ENCODE data around the gene NAB2.

The NAB2 gene

DNA sequence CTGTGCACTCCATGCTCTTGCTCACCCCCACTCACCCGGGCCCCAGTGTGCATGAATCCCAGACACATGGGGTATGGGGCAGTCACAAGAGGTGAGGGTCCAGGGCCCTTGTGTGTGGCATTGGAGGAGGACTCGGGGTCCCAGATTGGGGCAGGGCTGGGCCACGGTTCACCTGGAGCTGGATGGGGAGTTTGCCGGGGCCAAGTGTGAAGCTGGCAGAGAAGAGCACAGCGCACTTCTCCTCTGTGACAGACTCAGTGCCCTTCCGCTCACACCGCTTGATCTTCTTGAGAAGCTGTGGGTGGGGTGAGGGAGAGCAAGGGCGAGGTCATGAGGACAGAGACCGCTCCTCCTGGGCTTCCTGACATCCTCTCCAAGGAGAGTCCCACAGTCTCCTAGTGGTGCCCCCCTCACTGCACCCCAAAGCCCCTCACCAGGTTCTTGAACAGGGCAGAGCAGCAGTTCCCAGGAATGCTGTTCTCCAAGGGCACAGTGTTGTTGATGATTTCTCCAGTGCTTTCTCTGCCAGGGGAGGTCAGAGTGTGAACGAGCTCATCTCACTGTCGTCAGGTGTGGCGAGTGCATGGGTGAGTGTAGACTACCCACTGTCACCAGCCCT, 15.5 kb downstream of the NAB2 start:
- Histone ChIP-seq H3K27me3 (ENCODE audit: insufficient read depth, low read length) (no peaks in the 10 kb centered on the region), H3K36me3 (ENCODE audit: insufficient read depth, low read length) (no peaks in the 10 kb centered on the region; the same call in none of the 2 replicates), H3K79me2 (ENCODE audit: control insufficient read depth, insufficient read depth, low read length, unreplicated experiment) (peaks cover 14% of the 10 kb centered on the region), H2AFZ (ENCODE audit: low read length, unreplicated experiment) (no peak overlapping the region), H3K4me3 (ENCODE audit: low read depth, low read length) (no peak overlapping the region), H3K4me1 (ENCODE audit: control insufficient read depth, insufficient read depth, low read length, unreplicated experiment) (peaks cover 2% of the 10 kb centered on the region), H3K27ac (ENCODE audit: low read depth, low read length) (no peak overlapping the region)

DNA sequence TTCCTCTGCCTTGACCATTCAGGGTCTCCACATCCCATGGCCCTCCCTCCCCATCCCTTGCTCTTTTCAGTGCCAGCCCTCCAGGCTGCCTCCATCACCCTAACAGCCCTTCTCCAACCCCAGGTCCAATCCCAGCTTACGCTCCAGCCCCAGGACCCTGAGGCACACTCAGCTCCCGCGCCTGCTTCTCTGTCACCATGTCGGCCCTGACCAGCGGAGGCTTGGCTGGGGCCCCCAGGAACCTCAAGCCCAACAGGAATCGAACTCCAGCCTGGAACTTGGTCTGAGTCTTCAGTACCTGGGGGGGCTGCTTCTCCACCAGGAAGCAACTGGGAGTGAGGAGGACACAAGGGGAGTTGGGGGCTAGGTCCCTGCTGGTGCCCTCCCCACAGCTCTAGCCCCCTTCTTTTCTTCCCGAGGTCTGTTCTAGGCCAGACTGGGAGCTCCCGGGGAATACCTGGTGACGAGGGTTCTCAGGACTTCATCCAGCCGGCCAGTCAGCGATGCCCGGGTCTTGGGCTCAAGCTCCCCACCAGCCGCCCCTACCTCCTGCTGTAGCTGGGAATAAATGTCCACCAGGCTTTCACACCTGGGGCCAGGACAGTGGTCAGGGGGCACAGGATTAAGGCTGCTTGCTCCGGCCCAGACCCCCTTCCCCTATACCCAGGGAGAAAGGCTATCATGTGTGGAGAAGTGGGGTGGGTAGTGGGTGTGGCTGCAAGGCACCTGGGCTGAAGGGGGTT, 16.3 kb downstream of the NAB2 start:
- Histone ChIP-seq H3K4me1 (ENCODE audit: control insufficient read depth, insufficient read depth, low read length, unreplicated experiment) (peaks cover 8% of the 10 kb centered on the region), H3K27me3 (ENCODE audit: insufficient read depth, low read length) (no peaks in the 10 kb centered on the region), H2AFZ (ENCODE audit: low read length, unreplicated experiment) (no peak overlapping the region), H3K79me2 (ENCODE audit: control insufficient read depth, insufficient read depth, low read length, unreplicated experiment) (peaks cover 22% of the 10 kb centered on the region), H3K4me3 (ENCODE audit: low read depth, low read length) (no peak overlapping the region), H3K36me3 (ENCODE audit: insufficient read depth, low read length) (no peaks in the 10 kb centered on the region; the same call in none of the 2 replicates), H3K27ac (ENCODE audit: low read depth, low read length) (no peak overlapping the region)

GRCh38 chr12:57106021-57106708, 17.3 kb downstream of the NAB2 start:
- Histone ChIP-seq H3K36me3 (ENCODE audit: insufficient read depth, low read length) (no peaks in the 10 kb centered on the region; the same call in 1 of the 2 replicates), H2AFZ (ENCODE audit: low read length, unreplicated experiment) (no peak overlapping the region), H3K27ac (ENCODE audit: low read depth, low read length) (no peak overlapping the region), H3K4me1 (ENCODE audit: control insufficient read depth, insufficient read depth, low read length, unreplicated experiment) (peaks cover 8% of the 10 kb centered on the region), H3K4me3 (ENCODE audit: low read depth, low read length) (no peak overlapping the region), H3K79me2 (ENCODE audit: control insufficient read depth, insufficient read depth, low read length, unreplicated experiment) (peaks cover 30% of the 10 kb centered on the region), H3K27me3 (ENCODE audit: insufficient read depth, low read length) (no peaks in the 10 kb centered on the region)

DNA sequence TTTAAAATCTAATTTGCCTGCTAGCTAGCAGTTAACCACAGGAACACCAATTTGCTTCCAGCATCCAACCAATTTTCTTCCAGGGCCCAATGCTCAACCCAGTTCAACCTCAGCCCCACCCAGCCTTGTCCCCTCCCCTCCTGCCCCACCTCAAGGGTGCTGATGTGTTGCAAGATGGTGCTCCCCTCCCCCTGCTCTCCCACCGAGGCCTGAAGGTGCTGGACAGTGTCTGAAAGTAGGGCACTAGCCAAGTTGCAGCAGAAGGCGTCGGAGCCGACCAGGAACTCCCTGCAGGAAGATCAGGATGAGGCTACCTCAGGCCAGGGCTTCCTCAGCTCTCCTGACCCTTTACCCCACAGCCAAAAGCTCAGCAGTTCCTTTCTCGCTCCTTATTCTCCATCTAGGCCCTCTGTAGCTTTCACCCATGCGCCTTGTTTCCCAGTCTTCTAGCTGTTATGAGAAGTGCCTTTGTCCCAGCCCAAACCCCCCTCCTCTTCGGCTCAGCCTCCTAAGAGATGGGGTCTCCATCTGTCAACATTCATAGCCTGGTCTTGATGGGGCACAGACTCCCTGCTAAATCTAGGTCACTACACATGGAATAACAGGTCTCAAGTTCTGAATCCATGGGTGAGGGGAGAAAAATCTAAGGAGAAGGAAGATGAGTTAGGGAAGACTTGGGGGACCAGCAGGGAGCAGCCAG, 18.7 kb downstream of the NAB2 start:
- Histone ChIP-seq H3K27me3 (ENCODE audit: insufficient read depth, low read length) (no peaks in the 10 kb centered on the region), H3K4me3 (ENCODE audit: low read depth, low read length) (no peak overlapping the region), H3K79me2 (ENCODE audit: control insufficient read depth, insufficient read depth, low read length, unreplicated experiment) (peaks cover 30% of the 10 kb centered on the region), H3K4me1 (ENCODE audit: control insufficient read depth, insufficient read depth, low read length, unreplicated experiment) (peaks cover 11% of the 10 kb centered on the region), H3K27ac (ENCODE audit: low read depth, low read length) (no peak overlapping the region), H3K36me3 (ENCODE audit: insufficient read depth, low read length) (no peaks in the 10 kb centered on the region; the same call in 1 of the 2 replicates), H2AFZ (ENCODE audit: low read length, unreplicated experiment) (no peak overlapping the region)

- H3K36me3 ChIP-seq (ENCODE audit: insufficient read depth, low read length): no peaks in the 10 kb centered on the region
- H3K79me2 ChIP-seq (ENCODE audit: control insufficient read depth, insufficient read depth, low read length, unreplicated experiment): peaks cover 30% of the 10 kb centered on the region
- H2AFZ ChIP-seq (ENCODE audit: low read length, unreplicated experiment): no peak overlapping the region
- H3K4me1 ChIP-seq (ENCODE audit: control insufficient read depth, insufficient read depth, low read length, unreplicated experiment): peaks cover 16% of the 10 kb centered on the region
- H3K27me3 ChIP-seq (ENCODE audit: insufficient read depth, low read length): no peaks in the 10 kb centered on the region
- H3K4me3 ChIP-seq (ENCODE audit: low read depth, low read length): peak overlapping the region; percentile 85
- H3K27ac ChIP-seq (ENCODE audit: low read depth, low read length): no peak overlapping the region
Observed at GRCh38 chr12:57109207-57110103, 20.5 kb downstream of the NAB2 start.

- Histone ChIP-seq H3K79me2 (ENCODE audit: control insufficient read depth, insufficient read depth, low read length, unreplicated experiment) (peaks cover 30% of the 10 kb centered on the region), H2AFZ (ENCODE audit: low read length, unreplicated experiment) (no peak overlapping the region), H3K27ac (ENCODE audit: low read depth, low read length) (peak overlapping the region; percentile 94), H3K27me3 (ENCODE audit: insufficient read depth, low read length) (no peaks in the 10 kb centered on the region), H3K36me3 (ENCODE audit: insufficient read depth, low read length) (no peaks in the 10 kb centered on the region), H3K4me3 (ENCODE audit: low read depth, low read length) (peak overlapping the region; percentile 85), H3K4me1 (ENCODE audit: control insufficient read depth, insufficient read depth, low read length, unreplicated experiment) (peaks cover 16% of the 10 kb centered on the region)
Observed at GRCh38 chr12:57110104-57111030, 21.5 kb downstream of the NAB2 start.

- H3K36me3 ChIP-seq (ENCODE audit: insufficient read depth, low read length): no peaks in the 10 kb centered on the region
- H3K79me2 ChIP-seq (ENCODE audit: control insufficient read depth, insufficient read depth, low read length, unreplicated experiment): peaks cover 30% of the 10 kb centered on the region
- H3K4me1 ChIP-seq (ENCODE audit: control insufficient read depth, insufficient read depth, low read length, unreplicated experiment): peaks cover 16% of the 10 kb centered on the region
- H2AFZ ChIP-seq (ENCODE audit: low read length, unreplicated experiment): no peak within 1 kb of the TSS
- no peaks in the 10 kb centered on the region for H3K27me3 ChIP-seq (ENCODE audit: insufficient read depth, low read length)
- H3K27ac ChIP-seq (ENCODE audit: low read depth, low read length): peak within 1 kb of the TSS; percentile 94
- H3K4me3 ChIP-seq (ENCODE audit: low read depth, low read length): peak within 1 kb of the TSS; percentile 85
Observed at GRCh38 chr12:57111031-57111734, 22.3 kb downstream of the NAB2 start, which contains the start of gene STAT6. Gene STAT6 (minus strand): TSS chr12:57111362. CDS start chr12:57108278, 3,084 bp downstream.

DNA sequence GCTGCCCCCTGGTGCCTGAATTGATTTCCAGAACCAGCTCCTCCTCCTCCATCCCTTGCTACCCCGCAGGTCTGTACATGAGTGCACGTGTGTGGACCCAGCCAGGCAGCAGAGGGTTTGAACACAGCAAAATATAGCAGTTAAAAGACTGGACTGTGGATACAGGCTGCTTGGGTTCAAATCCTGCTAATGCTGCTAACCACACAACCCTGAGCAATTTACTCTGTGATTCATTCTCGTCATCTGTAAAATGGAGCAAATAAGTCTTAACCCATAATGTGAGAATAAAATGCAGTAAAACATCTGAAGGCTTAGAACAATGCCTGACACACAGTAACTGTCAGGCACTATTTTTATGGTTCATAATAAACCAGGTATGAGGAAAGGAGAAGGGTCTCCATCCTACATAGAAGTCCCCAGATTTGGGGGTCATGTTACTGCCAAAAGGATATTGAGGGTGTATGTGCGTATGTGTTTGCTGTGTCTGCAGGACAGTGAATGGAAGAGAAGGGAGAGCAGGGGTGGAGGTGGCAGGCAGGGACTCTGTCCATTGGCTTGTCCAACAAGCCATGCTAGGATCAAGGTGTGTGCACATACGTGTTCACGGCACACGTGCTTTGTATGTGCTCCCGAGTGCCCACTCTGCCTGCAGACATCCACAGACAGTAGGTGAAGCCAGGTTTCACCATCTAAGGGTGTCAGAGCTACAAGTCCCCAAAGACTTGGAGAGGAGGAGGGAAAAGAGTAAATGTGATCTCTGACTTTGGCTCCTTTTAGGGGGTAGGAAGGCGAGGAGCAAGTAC, 23.8 kb downstream of the NAB2 start:
- H3K4me3 ChIP-seq (ENCODE audit: low read depth, low read length): peak overlapping the region; percentile 85
- H3K36me3 ChIP-seq (ENCODE audit: insufficient read depth, low read length): no peaks in the 10 kb centered on the region
- H3K27ac ChIP-seq (ENCODE audit: low read depth, low read length): peak overlapping the region; percentile 94
- peaks cover 27% of the 10 kb centered on the region for H3K79me2 ChIP-seq (ENCODE audit: control insufficient read depth, insufficient read depth, low read length, unreplicated experiment)
- no peaks in the 10 kb centered on the region for H3K27me3 ChIP-seq (ENCODE audit: insufficient read depth, low read length)
- H2AFZ ChIP-seq (ENCODE audit: low read length, unreplicated experiment): no peak overlapping the region
- peaks cover 16% of the 10 kb centered on the region for H3K4me1 ChIP-seq (ENCODE audit: control insufficient read depth, insufficient read depth, low read length, unreplicated experiment)
